Endothelial cell of umbilical vein (primary cell): Measurements from ENCODE around the gene PGBD5. TPM values are rescaled to one million over a fixed set of nuclear protein-coding genes. Genes with fewer than 3 reads are reported as not detected.

ENCODE experiments used
- BruUV-seq: library from RNA; stranded (reverse); fragments of 400-500 nt; replicated peaks from 2 replicates; lab custom pipeline; 2021; lab: Mats Ljungman, UMichigan
- CTCF ChIA-PET: fragments of 300-600, 350-600 bp; sonication (Branson Sonifier 250); formaldehyde crosslinking; loops from one replicate; lab custom pipeline; 2021; ENCODE audit warnings: antibody characterized with exemption, inconsistent platforms; lab: Charles Lee
- POLR2A ChIA-PET: fragments of 300-600, 350-600 bp; sonication (Branson Sonifier 250); formaldehyde crosslinking; loops from one replicate; lab custom pipeline; 2021; ENCODE audit warnings: antibody characterized with exemption, inconsistent platforms; lab: Charles Lee
- DNase-seq: peaks from one replicate; pipeline ENCODE4 v3.0.0-alpha.2; 2011; ENCODE audit warnings: low read depth, low spot score
- FAIRE-seq: peaks from 2 replicates; lab custom pipeline; 2011; peaks lifted over from hg19 to GRCh38; lab: Jason Lieb, UNC
- H2AFZ ChIP-seq: 2 replicates; pipeline ENCODE4 v1.6.0; 2012; ENCODE audit warnings: low read depth, low read length, control low read depth, inconsistent platforms
- H3K27ac ChIP-seq: 2 replicates; pipeline ENCODE4 v1.5.1; 2011; ENCODE audit warnings: low read depth, mild to moderate bottlenecking, control low read depth, low read length, moderate library complexity; ENCODE audit not compliant: insufficient read depth
- H3K27me3 ChIP-seq, 2 experiments: 2 replicates each; pipeline versions ENCODE4 v1.6.0 to v1.6.1; 2011; ENCODE audit warnings: low read length in 2 of 2, mixed read lengths in 1 of 2; ENCODE audit not compliant: control insufficient read depth in 2 of 2, insufficient read depth in 2 of 2
- H3K36me3 ChIP-seq, 2 experiments: 2 replicates in 1 of 2; 3 replicates in 1 of 2; pipeline ENCODE4 v1.5.1; 2011; ENCODE audit warnings: low read length in 2 of 2, mild to moderate bottlenecking in 1 of 2, moderate library complexity in 1 of 2; ENCODE audit not compliant: control insufficient read depth in 2 of 2, insufficient read depth in 2 of 2; ENCODE audit errors: extremely low read depth in 1 of 2
- H3K4me1 ChIP-seq: 3 replicates; pipeline ENCODE4 v1.5.1; 2011; ENCODE audit warnings: mild to moderate bottlenecking, low read length; ENCODE audit not compliant: control insufficient read depth, insufficient read depth; ENCODE audit errors: extremely low read depth
- H3K4me2 ChIP-seq: 2 replicates; pipeline ENCODE4 v1.6.1; 2011; ENCODE audit warnings: low read length, control low read depth, mixed read lengths; ENCODE audit not compliant: insufficient read depth
- H3K4me3 ChIP-seq, 3 experiments: fragments of 200-600 bp in 1 of 3; sonication (generic), shearing (Covaris generic) in 1 of 3; replicated peaks in 1 of 3; 2 replicates each; pipeline ENCODE4 v1.5.1; 2011 to 2016; ENCODE audit warnings: control low read depth in 3 of 3, low read length in 3 of 3, mild to moderate bottlenecking in 2 of 3, inconsistent platforms in 1 of 3, low read depth in 1 of 3, moderate library complexity in 1 of 3; ENCODE audit not compliant: insufficient read depth in 1 of 3
- H3K79me2 ChIP-seq: 2 replicates; pipeline ENCODE4 v1.6.0; 2012; ENCODE audit warnings: low read length, inconsistent platforms; ENCODE audit not compliant: control insufficient read depth, insufficient read depth
- H3K9ac ChIP-seq: replicated peaks from 2 replicates; pipeline ENCODE3; 2011; ENCODE audit warnings: low read length, control low read depth; ENCODE audit not compliant: insufficient read depth; ENCODE audit errors: extremely low read depth
- H3K9me1 ChIP-seq: replicated peaks from 3 replicates; pipeline ENCODE4 v1.6.0; 2011; ENCODE audit warnings: mild to moderate bottlenecking, low read length; ENCODE audit not compliant: control insufficient read depth, insufficient read depth; ENCODE audit errors: extremely low read depth
- H3K9me3 ChIP-seq: replicated peaks from 2 replicates; pipeline ENCODE4 v1.5.1; 2012; ENCODE audit warnings: low read length, inconsistent platforms; ENCODE audit not compliant: control insufficient read depth, insufficient read depth
- H4K20me1 ChIP-seq: replicated peaks from 2 replicates; pipeline ENCODE3; 2011; ENCODE audit warnings: mild to moderate bottlenecking, low read length; ENCODE audit not compliant: control insufficient read depth, insufficient read depth; ENCODE audit errors: extremely low read depth
- CTCF ChIP-seq, 2 donors: IDR thresholded peaks; 1 replicate in 1 of 2; 2 replicates in 1 of 2; pipeline ENCODE4 v1.5.1; 2011; ENCODE audit warnings: low read length in 2 of 2, mild to moderate bottlenecking in 2 of 2, moderate library complexity in 2 of 2, control low read depth in 1 of 2, inconsistent platforms in 1 of 2, low read depth in 1 of 2; ENCODE audit not compliant: insufficient read depth in 1 of 2; ENCODE audit errors: extremely low read depth in 1 of 2
- EZH2 ChIP-seq: IDR thresholded peaks from 2 replicates; pipeline ENCODE4 v1.6.1; 2012; ENCODE audit warnings: borderline replicate concordance, low read depth, mild to moderate bottlenecking, moderate library complexity, low read length, inconsistent platforms; ENCODE audit not compliant: severe bottlenecking
- FOS ChIP-seq: IDR thresholded peaks from 2 replicates; pipeline ENCODE4 v1.6.1; 2011; ENCODE audit warnings: mild to moderate bottlenecking, low read length, moderate library complexity, borderline replicate concordance; ENCODE audit not compliant: insufficient read depth
- GATA2 ChIP-seq: IDR thresholded peaks from 2 replicates; pipeline ENCODE4 v1.7.0; 2011; ENCODE audit warnings: low read depth, mild to moderate bottlenecking, moderate library complexity, mixed read lengths, low read length; ENCODE audit not compliant: insufficient read length, insufficient read depth
- JUN ChIP-seq: IDR thresholded peaks from 2 replicates; pipeline ENCODE4 v1.6.1; 2011; ENCODE audit warnings: borderline replicate concordance, low read depth; ENCODE audit not compliant: insufficient read length, insufficient read depth
- POLR2A ChIP-seq: IDR thresholded peaks from 2 replicates; pipeline ENCODE4 v1.6.1; 2012; ENCODE audit warnings: low read depth, mild to moderate bottlenecking, control low read depth, low read length
- POLR2AphosphoS5 ChIP-seq: IDR thresholded peaks from 2 replicates; pipeline ENCODE4 v1.6.1; 2012; ENCODE audit warnings: low read depth, mild to moderate bottlenecking, control low read depth, low read length, moderate library complexity; ENCODE audit not compliant: insufficient read depth
- dilution Hi-C: fragments of 300-500 bp; cut with MboI; formaldehyde crosslinking; loops from one replicate; pipeline ENCODE4 v1.15.0; 2019; ENCODE audit warnings: low sequenced_read_pairs; ENCODE audit not compliant: extremely low pct_ligation_motif_present
- intact Hi-C: fragments of 100-400 bp; cut with micrococcal nuclease; formaldehyde crosslinking; loops from one replicate; pipeline ENCODE4 v1.10.0; 2022
- polyA plus RNA-seq, 4 experiments: library from polyadenylated mRNA; depleted of rRNA in 3 of 4; stranded (reverse) in 3 of 4; unstranded in 1 of 4; fragments of >200 nt; gene quantifications; 2 replicates each; pipeline versions ENCODE4 v1.2.1 to v1.2.3, GENCODE V29; 2011 to 2012; ENCODE audit warnings: missing spikeins in 1 of 4
- total RNA-seq: library from RNA; stranded (reverse); gene quantifications from 2 replicates; pipeline ENCODE4 v1.2.3, GENCODE V29; 2021
- TF ChIP-seq, protein P1 (sequence below): IDR thresholded peaks from 2 replicates; pipeline ENCODE4 v1.6.1; 2011; ENCODE audit not compliant: insufficient read depth, insufficient read length

Gene PGBD5
- total and polyA plus RNA-seq, 2 donors (not counting 3 experiments of a cell fraction or from before 2014, with no cell fraction given), result 0.03 TPM; not detected in 1

GRCh38 chr1:230355594-230355993, 70.5 kb downstream of the PGBD5 start:
- no peaks in the 10 kb centered on the region for H3K79me2 ChIP-seq
- TF ChIP-seq, protein P1, sequence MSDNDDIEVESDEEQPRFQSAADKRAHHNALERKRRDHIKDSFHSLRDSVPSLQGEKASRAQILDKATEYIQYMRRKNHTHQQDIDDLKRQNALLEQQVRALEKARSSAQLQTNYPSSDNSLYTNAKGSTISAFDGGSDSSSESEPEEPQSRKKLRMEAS, result no peak
- TF ChIP-seq JUN (no peak), FOS (no peak), EZH2 (no peak), CTCF (IDR thresholded peaks at IDR 0.05; ENCODE audit: extremely low read depth in 1 of 2, insufficient read depth in 1 of 2, low read depth in 1 of 2, low read length in 2 of 2) (no peak), GATA2 (no peak), POLR2AphosphoS5 (no peak), POLR2A (no peak)
- no TSS peak for BruUV-seq
- H3K4me3 ChIP-seq, result no peak overlapping the region
- CTCF ChIA-PET, result no interaction called here
- H3K27ac ChIP-seq, result no peak overlapping the region
- POLR2A ChIA-PET, result no interaction called here
- H3K36me3 ChIP-seq, result no peaks in the 10 kb centered on the region
- no peaks in the 10 kb centered on the region for H3K27me3 ChIP-seq
- DNase-seq, result no peak
- H4K20me1 ChIP-seq, result no peaks in the 10 kb centered on the region
- no peak overlapping the region for H3K9ac ChIP-seq
- H3K9me3 ChIP-seq, result no peaks in the 10 kb centered on the region
- H3K4me2 ChIP-seq, result no peak overlapping the region
- H3K4me1 ChIP-seq, result no peaks in the 10 kb centered on the region
- no peaks in the 10 kb centered on the region for H3K9me1 ChIP-seq
- dilution Hi-C loops, result no loop called here
- intact Hi-C loops, result no loop called here
- no peak overlapping the region for H2AFZ ChIP-seq
- FAIRE-seq, result no peak
